GM12875 (cell line): Measurements from ENCODE around the gene CPT1B.

Experiments used
- H3K4me3 ChIP-seq: one replicate; pipeline ENCODE4 v1.5.1; 2011; ENCODE audit warnings: low read depth, low read length, control low read depth
- CTCF ChIP-seq: IDR thresholded peaks from 2 replicates; pipeline ENCODE4 v1.5.1; 2011; ENCODE audit warnings: low read depth, mild to moderate bottlenecking, control low read depth, inconsistent platforms, low read length, moderate library complexity, borderline replicate concordance; ENCODE audit not compliant: insufficient read depth

CPT1B gene

GRCh38 chr22:50583294-50583861, 5.2 kb upstream of the CPT1B start:
- no peak for TF ChIP-seq CTCF
- peak overlapping the region; percentile 93 for H3K4me3 ChIP-seq

GRCh38 chr22:50582493-50583293, 4.5 kb upstream of the CPT1B start, which contains the start of gene CHKB:
CHKB (minus strand) TSS chr22:50582849; CDS start chr22:50582781, 68 bp downstream.
- peak within 1 kb of the TSS; percentile 95 for H3K4me3 ChIP-seq
- no peak for TF ChIP-seq CTCF

GRCh38 chr22:50581950-50582492, 3.8 kb upstream of the CPT1B start:
- peak overlapping the region; percentile 95 for H3K4me3 ChIP-seq
- TF ChIP-seq CTCF, result no peak

- H3K4me3 ChIP-seq, result peak overlapping the region; percentile 95
- TF ChIP-seq CTCF, result no peak
Observed at GRCh38 chr22:50581031-50581949, 3.1 kb upstream of the CPT1B start.

GRCh38 chr22:50579752-50580151, 1.5 kb upstream of the CPT1B start:
- no peak overlapping the region for H3K4me3 ChIP-seq
- TF ChIP-seq CTCF, result no peak

- no peak overlapping the region for H3K4me3 ChIP-seq
- no peak for TF ChIP-seq CTCF
Observed at GRCh38 chr22:50578776-50579310, 616 bp upstream of the CPT1B start.
